Vagina (tissue), 2 donors: ENCODE results near the gene SYMPK. TPM values are rescaled to one million over a fixed set of nuclear protein-coding genes. Genes with fewer than 3 reads are reported as not detected.

Experiments used
- DNase-seq, 2 donors: peaks; one replicate each; pipeline ENCODE4 v3.0.0-alpha.2; 2017; ENCODE audit errors: extremely low spot score in 2 of 2
- H3K27ac ChIP-seq: fragments of 200-600 bp; sonication (generic); one replicate; pipeline ENCODE4 v1.5.1; 2019
- H3K27me3 ChIP-seq: fragments of 200-600 bp; sonication (generic); one replicate; pipeline ENCODE4 v1.5.1; 2019
- H3K36me3 ChIP-seq, 2 donors: fragments of 200-600 bp; sonication (generic); one replicate each; pipeline ENCODE4 v1.5.1; 2017 to 2019
- H3K4me1 ChIP-seq: fragments of 200-600 bp; sonication (generic); one replicate; pipeline ENCODE4 v1.5.1; 2019
- H3K4me3 ChIP-seq, 2 donors: fragments of 200-600 bp; sonication (generic); 1 replicate in 1 of 2; 2 replicates in 1 of 2; pipeline ENCODE4 v1.5.1; 2016 to 2019
- H3K9me3 ChIP-seq: fragments of 200-600 bp; sonication (generic); one replicate; pipeline ENCODE4 v1.5.1; 2019
- POLR2A ChIP-seq, 2 donors: fragments of 450-650 bp; IDR thresholded peaks; one replicate each; pipeline ENCODE4 v1.6.1; 2017; ENCODE audit warnings: antibody characterized with exemption in 2 of 2, mild to moderate bottlenecking in 2 of 2, moderate library complexity in 2 of 2
- POLR2AphosphoS5 ChIP-seq, 2 donors: sonication (generic); formaldehyde crosslinking; IDR thresholded peaks; one replicate each; pipeline ENCODE4 v1.9.0; 2017; ENCODE audit warnings: antibody characterized with exemption in 2 of 2, mild to moderate bottlenecking in 2 of 2, low read depth in 1 of 2; ENCODE audit not compliant: insufficient read depth in 1 of 2
- intact Hi-C: fragments of 100-400 bp; cut with DNase I; formaldehyde crosslinking; loops from one replicate; pipeline ENCODE4 v1.15.1; 2023
- total RNA-seq: library from RNA; depleted of rRNA; stranded (reverse); fragments of >200 nt; gene quantifications from one replicate; pipeline ENCODE4 v1.2.3, GENCODE V29; 2016
- TF ChIP-seq, protein P1 (sequence below), 3 experiments: fragments of 450-650 bp in 2 of 3; fragments of 200-600 bp in 1 of 3; sonication (generic) in 1 of 3; IDR thresholded peaks; one replicate each; pipeline ENCODE4 v1.5.1; 2017 to 2019; ENCODE audit warnings: antibody characterized with exemption in 3 of 3, mild to moderate bottlenecking in 2 of 3, moderate library complexity in 2 of 3

SYMPK gene
- total RNA-seq, 1 donor from 2014 or later, result 43.2 TPM

DNA sequence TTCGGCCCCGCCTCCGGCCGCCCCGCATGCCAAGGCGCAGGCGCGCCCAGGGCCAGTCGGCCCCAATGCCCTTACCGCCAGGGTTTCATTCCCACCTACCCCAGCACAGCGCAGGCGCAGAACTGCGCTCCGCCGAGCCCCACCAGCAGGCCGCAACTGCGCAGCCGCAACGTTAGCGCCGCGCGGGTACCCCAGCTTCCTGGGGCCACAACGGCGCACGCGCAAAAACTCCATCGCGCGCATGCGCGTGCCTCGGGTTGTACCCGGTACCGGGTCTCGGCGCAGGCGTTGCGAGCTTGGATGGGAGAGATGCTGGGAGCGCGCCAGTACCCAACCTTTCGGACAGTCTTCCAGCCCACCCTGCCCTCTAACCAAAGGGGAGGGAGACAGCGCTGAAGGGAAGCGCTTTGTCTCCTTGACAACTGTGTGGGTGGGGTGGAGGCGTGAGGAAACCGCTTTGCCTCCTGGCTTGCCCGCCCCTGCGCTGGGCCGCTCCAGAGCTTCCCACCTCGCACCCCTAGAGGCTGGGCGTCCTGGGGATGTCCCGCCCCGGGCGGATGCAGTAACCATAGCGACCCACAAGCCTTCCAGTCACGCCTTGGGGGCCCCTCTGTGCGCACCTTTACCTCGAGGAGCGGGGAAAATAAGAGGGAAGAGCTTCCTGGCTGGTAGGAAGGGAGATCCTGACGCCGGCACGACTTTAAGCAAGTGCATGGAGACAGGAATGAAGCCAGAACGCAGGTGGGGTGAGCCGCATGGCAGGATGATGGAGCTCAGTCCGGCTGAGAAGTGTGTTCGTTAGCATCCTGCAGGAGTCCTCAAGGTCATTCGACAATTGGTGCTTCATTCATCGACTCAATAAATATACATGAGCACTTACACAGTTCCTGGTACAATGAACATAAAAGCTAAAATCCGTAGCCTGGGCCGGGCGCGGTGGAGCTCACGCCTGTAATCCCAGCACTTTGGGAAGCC, 40.0 kb upstream of the SYMPK start:
- peaks cover 0 to 24% of the 10 kb centered on the region in 2 donors for H3K36me3 ChIP-seq
- H3K4me3 ChIP-seq, result peak overlapping the region; percentile 84 to 89
- peaks cover 24% of the 10 kb centered on the region for H3K4me1 ChIP-seq
- H3K9me3 ChIP-seq, result no peaks in the 10 kb centered on the region
- intact Hi-C loops, result no loop called here
- TF ChIP-seq POLR2AphosphoS5 (IDR thresholded peaks at IDR 0.05; ENCODE audit: insufficient read depth in 1 of 2, low read depth in 1 of 2) (peak; percentile 97 to 99), POLR2A (IDR thresholded peaks at IDR 0.05) (peak in 1 of 2 donors; percentile 61)
- TF ChIP-seq, protein P1, sequence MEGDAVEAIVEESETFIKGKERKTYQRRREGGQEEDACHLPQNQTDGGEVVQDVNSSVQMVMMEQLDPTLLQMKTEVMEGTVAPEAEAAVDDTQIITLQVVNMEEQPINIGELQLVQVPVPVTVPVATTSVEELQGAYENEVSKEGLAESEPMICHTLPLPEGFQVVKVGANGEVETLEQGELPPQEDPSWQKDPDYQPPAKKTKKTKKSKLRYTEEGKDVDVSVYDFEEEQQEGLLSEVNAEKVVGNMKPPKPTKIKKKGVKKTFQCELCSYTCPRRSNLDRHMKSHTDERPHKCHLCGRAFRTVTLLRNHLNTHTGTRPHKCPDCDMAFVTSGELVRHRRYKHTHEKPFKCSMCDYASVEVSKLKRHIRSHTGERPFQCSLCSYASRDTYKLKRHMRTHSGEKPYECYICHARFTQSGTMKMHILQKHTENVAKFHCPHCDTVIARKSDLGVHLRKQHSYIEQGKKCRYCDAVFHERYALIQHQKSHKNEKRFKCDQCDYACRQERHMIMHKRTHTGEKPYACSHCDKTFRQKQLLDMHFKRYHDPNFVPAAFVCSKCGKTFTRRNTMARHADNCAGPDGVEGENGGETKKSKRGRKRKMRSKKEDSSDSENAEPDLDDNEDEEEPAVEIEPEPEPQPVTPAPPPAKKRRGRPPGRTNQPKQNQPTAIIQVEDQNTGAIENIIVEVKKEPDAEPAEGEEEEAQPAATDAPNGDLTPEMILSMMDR (IDR thresholded peaks at IDR 0.05), result no peak
- peak overlapping the region; percentile 77 for H3K27ac ChIP-seq
- no peak for DNase-seq
- no peaks in the 10 kb centered on the region for H3K27me3 ChIP-seq

DNA sequence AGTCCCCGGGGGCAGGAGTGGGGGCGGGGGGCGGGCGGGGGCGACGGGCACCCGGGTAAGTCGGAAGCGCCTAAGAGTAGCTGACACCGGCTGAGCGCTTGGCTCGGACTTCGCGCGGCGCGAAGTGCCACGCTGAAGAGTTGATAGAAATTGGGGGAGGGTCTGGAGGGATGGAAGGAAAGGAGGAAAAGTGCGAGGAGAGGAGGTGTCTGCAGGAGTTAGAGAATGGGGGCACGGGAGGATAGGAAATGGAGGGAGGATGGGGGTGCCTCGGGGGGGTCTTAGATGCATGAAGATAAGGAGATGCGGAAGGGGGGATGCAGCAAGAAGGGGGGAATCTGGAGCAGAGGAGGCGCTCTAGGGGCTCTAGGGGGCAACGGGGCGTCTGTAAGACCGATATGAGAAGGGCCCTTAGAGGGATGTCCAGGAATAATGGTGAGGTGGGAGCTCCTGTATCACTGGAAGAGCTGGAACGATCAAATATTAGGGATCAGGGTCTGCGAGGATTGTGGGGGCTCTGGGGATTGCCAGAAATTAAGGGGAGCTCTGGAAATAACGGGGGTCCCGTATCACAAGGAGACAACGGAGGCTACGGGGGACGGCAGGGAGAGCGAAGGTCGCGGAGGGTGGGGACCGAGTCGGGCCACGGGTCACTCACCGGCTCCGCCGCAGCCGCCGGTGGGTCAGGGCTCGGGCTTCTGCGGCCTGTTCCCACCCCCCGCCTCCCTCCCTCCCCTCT, 39.1 kb upstream of the SYMPK start, which contains the start of gene MYPOP:
MYPOP (minus strand) TSS at position 702 of the 739 bp plus-strand sequence. CDS start 840 bp downstream, outside the sequence.
- H3K9me3 ChIP-seq, result no peaks in the 10 kb centered on the region
- H3K4me1 ChIP-seq, result peaks cover 24% of the 10 kb centered on the region
- DNase-seq, result no peak
- no peak for TF ChIP-seq POLR2AphosphoS5 (IDR thresholded peaks at IDR 0.05; ENCODE audit: insufficient read depth in 1 of 2, low read depth in 1 of 2)
- no peak for TF ChIP-seq POLR2A (IDR thresholded peaks at IDR 0.05)
- TF ChIP-seq, protein P1 (IDR thresholded peaks at IDR 0.05), result no peak
- H3K27me3 ChIP-seq, result no peaks in the 10 kb centered on the region
- peak within 1 kb of the TSS; percentile 84 to 89 for H3K4me3 ChIP-seq
- intact Hi-C loops, result no loop called here
- H3K27ac ChIP-seq, result peak within 1 kb of the TSS; percentile 77
- peaks cover 0 to 31% of the 10 kb centered on the region in 2 donors for H3K36me3 ChIP-seq

DNA sequence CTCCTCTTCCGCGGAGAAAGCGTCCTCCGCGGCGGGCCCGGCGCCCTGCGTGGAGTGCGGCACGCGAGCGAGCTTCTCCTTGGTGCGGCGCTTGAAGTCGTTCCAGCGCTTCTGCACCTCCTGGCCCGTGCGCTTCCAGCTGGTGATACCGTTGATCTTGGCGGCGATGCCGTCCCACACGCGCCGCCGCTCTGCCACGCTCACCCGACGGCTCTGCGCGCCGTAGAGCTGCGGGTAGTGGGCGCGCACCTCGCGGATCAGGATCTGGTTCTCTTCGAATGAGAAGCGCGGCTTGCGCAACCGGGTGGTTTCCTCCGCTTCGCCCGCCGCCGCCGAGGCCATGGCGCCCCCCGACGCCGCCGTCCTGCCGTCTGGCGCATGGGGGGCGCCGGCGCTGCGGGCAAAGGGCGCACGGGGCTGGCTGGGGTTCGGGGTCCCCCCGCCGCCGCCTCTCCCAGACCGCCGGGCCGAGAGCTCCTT, 38.5 kb upstream of the SYMPK start:
- peaks cover 24% of the 10 kb centered on the region for H3K4me1 ChIP-seq
- intact Hi-C loops, result no loop called here
- TF ChIP-seq POLR2AphosphoS5 (IDR thresholded peaks at IDR 0.05; ENCODE audit: insufficient read depth in 1 of 2, low read depth in 1 of 2) (no peak), POLR2A (IDR thresholded peaks at IDR 0.05) (no peak)
- TF ChIP-seq, protein P1 (IDR thresholded peaks at IDR 0.05), result no peak
- H3K27me3 ChIP-seq, result no peaks in the 10 kb centered on the region
- H3K36me3 ChIP-seq, result peaks cover 0 to 31% of the 10 kb centered on the region in 2 donors
- peak overlapping the region; percentile 74 for H3K27ac ChIP-seq
- H3K9me3 ChIP-seq, result no peaks in the 10 kb centered on the region
- peak overlapping the region; percentile 84 to 89 for H3K4me3 ChIP-seq
- no peak for DNase-seq

DNA sequence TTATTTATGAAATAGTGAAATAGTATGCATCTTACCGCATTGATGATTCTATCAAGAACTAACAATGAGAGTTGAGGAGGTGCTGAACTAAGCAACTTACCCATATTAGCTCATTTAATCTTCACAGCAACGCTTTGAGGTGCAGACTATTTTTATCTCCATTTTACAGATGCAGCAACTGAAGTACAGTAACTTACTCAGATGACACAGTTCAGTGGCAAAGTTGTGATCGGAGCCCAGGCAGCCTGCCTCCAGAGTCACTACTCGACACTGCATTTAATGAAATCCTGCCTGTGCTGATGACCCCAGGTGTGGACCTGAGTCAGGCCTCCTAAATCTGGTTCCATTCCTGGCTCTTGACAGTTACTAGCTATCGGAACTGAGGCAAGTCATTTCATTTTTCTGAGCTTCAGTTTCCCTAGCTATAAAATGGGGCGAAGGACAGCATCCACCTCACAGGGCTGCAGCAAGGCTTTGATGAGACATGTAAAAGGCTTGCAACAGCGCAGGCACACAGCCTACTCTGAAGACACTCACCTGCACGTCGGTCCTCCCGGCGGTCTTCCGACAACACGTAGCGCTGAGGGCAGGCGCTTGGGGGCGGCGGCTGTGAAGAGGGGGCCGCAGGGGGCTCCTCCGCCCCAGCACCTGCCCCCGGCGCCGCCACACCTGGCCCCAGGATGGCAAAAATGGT, 37.9 kb upstream of the SYMPK start:
- Histone ChIP-seq H3K4me1 (peaks cover 24% of the 10 kb centered on the region), H3K4me3 (peak overlapping the region; percentile 84 to 89), H3K27me3 (no peaks in the 10 kb centered on the region), H3K27ac (peak overlapping the region; percentile 74), H3K36me3 (peaks cover 0 to 34% of the 10 kb centered on the region in 2 donors), H3K9me3 (no peaks in the 10 kb centered on the region)
- TF ChIP-seq POLR2AphosphoS5 (IDR thresholded peaks at IDR 0.05; ENCODE audit: insufficient read depth in 1 of 2, low read depth in 1 of 2) (no peak), POLR2A (IDR thresholded peaks at IDR 0.05) (no peak)
- TF ChIP-seq, protein P1 (IDR thresholded peaks at IDR 0.05), result no peak
- DNase-seq, result no peak
- intact Hi-C loops, result no loop called here
